Stomach (tissue), 9 donors: ENCODE measurements around the gene FKBP1B. TPM values are rescaled to one million over a fixed set of nuclear protein-coding genes. Genes with fewer than 3 reads are reported as not detected.

ENCODE experiments used
- DNase-seq, 2 donors: peaks; one replicate each; pipeline versions ENCODE4 v3.0.0 to v3.0.0-alpha.2; 2013 to 2019
- H3K27ac ChIP-seq, 5 donors: fragments of 200-600 bp in 4 of 5; sonication (generic) in 4 of 5; one replicate each; pipeline ENCODE4 v1.5.1; 2013 to 2019; ENCODE audit warnings: mild to moderate bottlenecking in 1 of 5, moderate library complexity in 1 of 5
- H3K27me3 ChIP-seq, 3 donors: fragments of 200-600 bp; sonication (generic); one replicate each; pipeline ENCODE4 v1.5.1; 2017 to 2019; ENCODE audit warnings: mixed run types in 1 of 3
- H3K36me3 ChIP-seq, 4 donors: fragments of 200-600 bp; sonication (generic); 1 replicate in 3 of 4; 2 replicates in 1 of 4; pipeline ENCODE4 v1.5.1; 2016 to 2019
- H3K4me1 ChIP-seq, 4 donors: fragments of 200-600 bp; sonication (generic); one replicate each; pipeline ENCODE4 v1.5.1; 2016 to 2019
- H3K4me3 ChIP-seq, 4 donors: fragments of 200-600 bp; sonication (generic) in 3 of 4; one replicate each; pipeline ENCODE4 v1.5.1; 2016 to 2019; ENCODE audit warnings: mild to moderate bottlenecking in 1 of 4
- H3K9me3 ChIP-seq, 4 donors: fragments of 200-600 bp; sonication (generic); one replicate each; pipeline ENCODE4 v1.5.1; 2016 to 2019
- CTCF ChIP-seq, 7 experiments: fragments of 450-650 bp in 4 of 7; fragments of 200-600 bp in 3 of 7; sonication (generic) in 3 of 7; IDR thresholded peaks; one replicate each; pipeline ENCODE4 v1.5.1; 2016 to 2019; ENCODE audit warnings: antibody characterized with exemption in 7 of 7, control low read depth in 2 of 7, mild to moderate bottlenecking in 1 of 7
- EP300 ChIP-seq: sonication (generic); formaldehyde crosslinking; IDR thresholded peaks from one replicate; pipeline ENCODE4 v1.6.1; 2017; ENCODE audit warnings: antibody characterized with exemption
- POLR2A ChIP-seq, 4 donors: fragments of 450-650 bp; IDR thresholded peaks; one replicate each; pipeline ENCODE4 v1.6.1; 2016; ENCODE audit warnings: antibody characterized with exemption in 4 of 4, control low read depth in 2 of 4, mild to moderate bottlenecking in 1 of 4, moderate library complexity in 1 of 4
- POLR2AphosphoS5 ChIP-seq, 3 donors: sonication (generic); formaldehyde crosslinking; IDR thresholded peaks; one replicate each; pipeline ENCODE4 v1.6.1; 2016; ENCODE audit warnings: antibody characterized with exemption in 3 of 3
- WGBS, 5 donors: extraction: QIAGEN DNeasy Blood & Tissue Kit in 3 of 5; methylation state at CpG; one replicate each; pipeline versions ENCODE4 v1.1.5 to v1.1.7; 2013 to 2018; 5-methylcytosine and 5-hydroxymethylcytosine counted together
- intact Hi-C: fragments of 100-400 bp; cut with DNase I; formaldehyde crosslinking; loops from one replicate; pipeline ENCODE4 v1.15.1; 2023; ENCODE audit warnings: low total_unique reads
- polyA plus RNA-seq, 3 donors: library from polyadenylated mRNA; stranded (reverse); fragments of 200-250 nt; gene quantifications; one replicate each; pipeline ENCODE4 v1.2.3, GENCODE V29; 2013
- total RNA-seq, 5 donors: library from RNA; depleted of rRNA; stranded (reverse); fragments of >200 nt; gene quantifications; one replicate each; pipeline versions ENCODE4 v1.1.0 to v1.2.3, GENCODE V29; 2014 to 2016
- donor health status: healthy with polysubstance abuse.
- donor health status: Bipolar disorder and iron deficiency.
- donor health status: healthy.

FKBP1B gene
- total and polyA plus RNA-seq, 8 donors: 1.3 to 34.3 (median 13.6) TPM; not detected in 1

- Histone ChIP-seq H3K9me3 (no peaks in the 10 kb centered on the region), H3K27ac (no peak overlapping the region), H3K4me3 (peak overlapping the region in 3 of 4 donors; percentile 40 to 63 (median 48)), H3K4me1 (peaks cover 12 to 21% (median 14%) of the 10 kb centered on the region in 4 donors), H3K36me3 (no peaks in the 10 kb centered on the region), H3K27me3 (peaks cover 7 to 43% (median 25%) of the 10 kb centered on the region in 3 donors)
- 54 to 67% (median 58%) methylated on average over 9 of the region's 9 CpGs for WGBS, 5 donors
- TF ChIP-seq POLR2AphosphoS5 (IDR thresholded peaks at IDR 0.05) (no peak), EP300 (no peak), CTCF (IDR thresholded peaks at IDR 0.05) (no peak), POLR2A (IDR thresholded peaks at IDR 0.05) (no peak)
- intact Hi-C loops: no loop called here
- DNase-seq: no peak
Measured at GRCh38 chr2:24009367-24009679, 40.2 kb upstream of the FKBP1B start.

GRCh38 chr2:24009680-24010476 is 39.7 kb upstream of the FKBP1B start, which contains the start of gene MFSD2B:
TSS of gene MFSD2B (plus strand) at chr2:24010085. CDS start at chr2:24010097, 12 bp downstream.
- 2 to 6% (median 4%) methylated on average over 20 to 75 of the region's 75 CpGs for whole genome bisulfite sequencing, 5 donors
- TF ChIP-seq POLR2A (IDR thresholded peaks at IDR 0.05) (no peak), CTCF (IDR thresholded peaks at IDR 0.05) (no peak), EP300 (no peak)
- Histone ChIP-seq H3K4me1 (peaks cover 12 to 21% (median 14%) of the 10 kb centered on the region in 4 donors), H3K4me3 (peak within 1 kb of the TSS; percentile 40 to 63 (median 46)), H3K27me3 (peaks cover 7 to 43% (median 25%) of the 10 kb centered on the region in 3 donors), H3K9me3 (no peaks in the 10 kb centered on the region), H3K36me3 (no peaks in the 10 kb centered on the region), H3K27ac (peak within 1 kb of the TSS in 1 of 5 donors; percentile 28)
- intact Hi-C loops: no loop called here
- DNase-seq: peak in 1 of 2 donors; percentile 41

DNA sequence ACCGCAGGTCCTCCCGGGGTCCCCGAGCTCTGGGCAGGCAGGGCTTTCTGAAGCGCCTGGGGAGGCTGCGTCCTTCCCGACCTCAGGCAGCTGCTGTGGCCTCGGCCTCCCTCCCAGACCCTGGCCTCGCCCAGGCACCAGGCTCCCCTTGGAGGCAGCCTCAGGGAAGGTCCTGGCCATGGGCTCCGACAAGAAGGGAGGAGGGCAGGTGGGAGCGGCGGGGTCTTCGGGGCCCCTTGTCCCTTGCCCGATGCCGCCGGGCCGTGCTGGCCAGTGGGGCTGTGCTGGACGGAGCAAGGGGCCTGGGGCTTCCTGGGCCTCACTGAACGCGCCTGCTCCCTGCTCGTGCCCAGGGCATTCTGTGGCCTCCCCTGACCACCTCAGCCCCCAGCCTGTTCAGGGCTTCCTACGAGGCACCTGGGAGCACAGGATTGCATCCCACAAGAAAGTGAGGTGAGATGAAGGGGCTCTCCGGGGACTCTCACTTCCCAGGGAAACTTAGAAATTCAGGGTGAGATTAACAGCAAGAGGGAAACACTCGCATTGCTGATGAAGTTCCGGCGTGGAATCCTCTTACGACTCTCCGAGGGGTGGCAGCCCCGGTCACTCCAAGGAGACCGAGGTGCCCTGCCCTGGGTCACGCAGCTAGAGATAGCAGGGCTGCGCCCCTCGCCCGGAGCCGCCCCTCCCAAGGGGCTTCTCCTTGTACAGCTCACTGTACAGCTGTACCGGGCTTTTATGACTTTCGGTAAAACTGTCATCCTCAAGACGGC is 38.9 kb upstream of the FKBP1B start:
- peaks cover 7 to 43% (median 25%) of the 10 kb centered on the region in 3 donors for H3K27me3 ChIP-seq
- no peak overlapping the region for H3K27ac ChIP-seq
- DNase-seq: no peak
- TF ChIP-seq EP300 (no peak), POLR2AphosphoS5 (IDR thresholded peaks at IDR 0.05) (no peak), POLR2A (IDR thresholded peaks at IDR 0.05) (no peak), CTCF (IDR thresholded peaks at IDR 0.05) (no peak)
- peak overlapping the region; percentile 40 to 63 (median 46) for H3K4me3 ChIP-seq
- H3K4me1 ChIP-seq: peaks cover 12 to 21% (median 14%) of the 10 kb centered on the region in 4 donors
- intact Hi-C loops: no loop called here
- H3K9me3 ChIP-seq: no peaks in the 10 kb centered on the region
- 42 to 73% (median 53%) methylated on average over 28 to 37 of the region's 37 CpGs for WGBS, 5 donors
- H3K36me3 ChIP-seq: no peaks in the 10 kb centered on the region

DNA sequence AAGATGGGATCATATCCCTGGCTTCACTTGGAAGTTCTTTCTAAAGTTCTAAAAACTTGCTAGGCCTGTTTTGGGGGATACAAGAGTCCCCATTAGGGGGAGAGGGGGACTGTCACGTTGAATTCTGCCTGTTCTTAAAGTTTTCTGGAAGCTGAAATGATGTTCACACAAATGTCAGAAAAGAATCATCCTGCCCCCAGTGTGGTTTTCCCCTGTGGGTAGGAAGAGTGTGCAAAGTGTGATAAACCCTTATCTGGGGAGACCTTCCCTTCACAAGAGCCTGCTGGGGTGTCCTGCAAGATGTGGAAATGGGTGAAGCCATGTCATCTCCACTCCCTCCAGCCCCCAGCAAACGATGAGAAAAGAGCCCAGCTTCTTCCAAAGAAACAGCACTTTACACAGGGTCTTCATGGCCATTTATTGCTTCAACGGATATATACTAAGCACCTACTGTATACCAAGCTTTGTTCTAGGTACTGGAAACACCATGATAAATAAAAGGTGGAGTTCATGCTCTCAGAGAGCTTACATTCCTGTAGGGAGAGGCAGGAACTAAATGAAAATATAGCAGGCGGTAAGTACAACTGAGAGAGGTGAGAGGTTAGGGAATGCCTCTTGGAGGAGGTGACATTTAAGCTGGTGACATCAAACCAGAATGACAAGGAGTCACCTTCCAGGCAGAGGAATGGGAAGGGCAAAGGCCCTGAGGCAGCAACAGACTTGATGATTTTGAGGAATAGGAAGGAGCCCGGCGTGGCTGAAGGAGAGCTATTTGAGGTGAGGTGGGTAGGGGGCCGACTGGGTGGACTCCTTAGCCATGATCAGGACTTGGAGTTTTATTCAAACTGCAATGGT is 38.1 kb upstream of the FKBP1B start:
- H3K4me3 ChIP-seq: no peak overlapping the region
- intact Hi-C loops: no loop called here

More for the DNA sequence above, 38.1 kb upstream of the FKBP1B start:
- 68 to 78% (median 75%) methylated on average over 7 of the region's 7 CpGs for WGBS, 5 donors
- Histone ChIP-seq H3K27ac (no peak overlapping the region), H3K9me3 (no peaks in the 10 kb centered on the region), H3K36me3 (no peaks in the 10 kb centered on the region), H3K4me1 (peaks cover 12 to 21% (median 14%) of the 10 kb centered on the region in 4 donors), H3K27me3 (peaks cover 7 to 43% (median 25%) of the 10 kb centered on the region in 3 donors)
- TF ChIP-seq POLR2AphosphoS5 (IDR thresholded peaks at IDR 0.05): no peak
- no peak for DNase-seq
